Thyroid gland (tissue), 4 donors: ENCODE data around the gene PIK3CD. TPM values are rescaled to one million over a fixed set of nuclear protein-coding genes. Genes with fewer than 3 reads are reported as not detected.

Experiments
- DNase-seq, 2 donors: peaks; one replicate each; pipeline ENCODE4 v3.0.0-alpha.2; 2019
- H3K27ac ChIP-seq, 3 donors: fragments of 200-600 bp; sonication (generic); 1 replicate in 2 of 3; 2 replicates in 1 of 3; pipeline ENCODE4 v1.5.1; 2016 to 2019; ENCODE audit warnings: mild to moderate bottlenecking in 1 of 3, moderate library complexity in 1 of 3
- H3K27me3 ChIP-seq: fragments of 200-600 bp; sonication (generic); one replicate; pipeline ENCODE4 v1.5.1; 2019
- H3K36me3 ChIP-seq, 2 donors: fragments of 200-600 bp; sonication (generic); one replicate each; pipeline ENCODE4 v1.5.1; 2016 to 2019
- H3K4me1 ChIP-seq, 2 donors: fragments of 200-600 bp; sonication (generic); one replicate each; pipeline ENCODE4 v1.5.1; 2017 to 2019
- H3K4me3 ChIP-seq, 3 donors: fragments of 200-600 bp; sonication (generic); replicated peaks in 1 of 3; 1 replicate in 2 of 3; 2 replicates in 1 of 3; pipeline ENCODE4 v1.5.1; 2016; ENCODE audit warnings: mild to moderate bottlenecking in 1 of 3
- H3K9me3 ChIP-seq: fragments of 200-600 bp; sonication (generic); one replicate; pipeline ENCODE4 v1.5.1; 2017
- CTCF ChIP-seq, 6 experiments: fragments of 200-600 bp in 3 of 6; fragments of 450-650 bp in 3 of 6; sonication (generic) in 3 of 6; IDR thresholded peaks; one replicate each; pipeline ENCODE4 v1.5.1; 2016 to 2019; ENCODE audit warnings: antibody characterized with exemption in 6 of 6, mild to moderate bottlenecking in 2 of 6, inconsistent platforms in 1 of 6, moderate library complexity in 1 of 6
- POLR2A ChIP-seq, 2 donors: fragments of 450-650 bp; IDR thresholded peaks; one replicate each; pipeline ENCODE4 v1.6.1; 2017; ENCODE audit warnings: antibody characterized with exemption in 2 of 2, mild to moderate bottlenecking in 2 of 2, moderate library complexity in 1 of 2
- WGBS, 2 donors: methylation state at CpG; one replicate each; pipeline ENCODE4 v1.1.5; 2017; 5-methylcytosine and 5-hydroxymethylcytosine counted together
- intact Hi-C: fragments of 100-400 bp; cut with DNase I; formaldehyde crosslinking; loops from one replicate; pipeline ENCODE4 v1.15.1; 2023
- total RNA-seq, 4 donors: library from RNA; depleted of rRNA; stranded (reverse); fragments of >200 nt; gene quantifications; one replicate each; pipeline ENCODE4 v1.2.3, GENCODE V29; 2016

The PIK3CD gene
- total RNA-seq, 4 donors from 2014 or later, result 5.9 to 9.5 (median 7.7) TPM

GRCh38 chr1:9733160-9733789 is 81.7 kb downstream of the PIK3CD start:
- Histone ChIP-seq H3K27me3 (no peaks in the 10 kb centered on the region), H3K9me3 (no peaks in the 10 kb centered on the region), H3K27ac (no peak overlapping the region), H3K4me1 (no peaks in the 10 kb centered on the region), H3K36me3 (peaks cover 63 to 81% of the 10 kb centered on the region in 2 donors), H3K4me3 (no peak overlapping the region)
- intact Hi-C loops, result no loop called here
- TF ChIP-seq CTCF (IDR thresholded peaks at IDR 0.05), result no peak
- TF ChIP-seq POLR2A (IDR thresholded peaks at IDR 0.05), result no peak
- WGBS, 2 donors, result 97% methylated on average over 10 to 13 of the region's 14 CpGs
- no peak for DNase-seq

DNA sequence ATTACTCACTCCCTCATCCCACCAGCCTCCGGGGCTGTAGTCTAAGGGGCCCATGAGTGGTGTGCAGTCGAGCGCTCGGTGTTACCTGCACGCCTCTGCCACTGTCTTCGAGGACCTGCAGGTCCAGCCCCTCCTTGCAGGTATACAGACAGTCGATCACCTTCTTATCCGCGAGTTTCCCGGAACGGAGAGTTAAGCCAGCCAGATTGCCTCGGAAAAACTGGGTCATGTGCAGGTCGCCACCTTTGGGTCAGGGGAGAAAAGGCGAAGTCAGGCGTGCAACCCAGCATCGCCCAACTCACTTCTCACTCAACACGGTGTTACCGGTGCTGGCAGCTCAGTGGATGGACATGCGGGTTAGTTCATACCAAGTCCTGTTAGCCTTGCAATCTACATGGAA is 84.3 kb downstream of the PIK3CD start:
- Histone ChIP-seq H3K4me3 (no peak overlapping the region), H3K27ac (no peak overlapping the region), H3K36me3 (peaks cover 55 to 69% of the 10 kb centered on the region in 2 donors), H3K4me1 (no peaks in the 10 kb centered on the region), H3K9me3 (no peaks in the 10 kb centered on the region), H3K27me3 (no peaks in the 10 kb centered on the region)
- TF ChIP-seq CTCF (IDR thresholded peaks at IDR 0.05) (no peak), POLR2A (IDR thresholded peaks at IDR 0.05) (no peak)
- 91 to 96% methylated on average over 19 of the region's 19 CpGs for WGBS, 2 donors
- intact Hi-C loops, result no loop called here
- no peak for DNase-seq

GRCh38 chr1:9736241-9736640 is 84.7 kb downstream of the PIK3CD start:
- WGBS, 2 donors, result 96 to 99% methylated on average over 5 of the region's 5 CpGs
- TF ChIP-seq POLR2A (IDR thresholded peaks at IDR 0.05), result no peak
- no peak for TF ChIP-seq CTCF (IDR thresholded peaks at IDR 0.05)
- intact Hi-C loops, result no loop called here

DNA sequence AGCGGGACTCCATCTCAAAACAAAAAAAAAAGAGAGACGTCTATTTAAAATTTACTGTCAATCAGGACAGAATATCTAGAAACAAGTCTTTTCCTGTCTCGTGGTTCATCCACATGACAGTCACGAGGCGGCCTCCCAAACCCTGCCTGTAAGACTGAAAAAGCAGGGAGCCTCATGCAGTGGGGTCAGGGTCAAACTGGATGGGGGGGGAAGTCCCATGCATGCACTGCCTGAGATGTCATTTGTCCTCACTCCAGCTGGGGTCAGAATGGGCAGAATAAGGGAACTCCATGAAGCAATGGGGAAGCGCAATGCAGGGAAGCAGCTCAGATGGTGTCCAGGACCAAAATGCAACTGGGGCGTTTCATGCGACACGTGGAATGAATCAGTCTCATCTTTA is 85.5 kb downstream of the PIK3CD start:
- Histone ChIP-seq H3K4me3 (no peak overlapping the region), H3K27me3 (no peaks in the 10 kb centered on the region), H3K36me3 (peaks cover 56 to 66% of the 10 kb centered on the region in 2 donors), H3K4me1 (no peaks in the 10 kb centered on the region), H3K9me3 (no peaks in the 10 kb centered on the region), H3K27ac (no peak overlapping the region)
- WGBS, 2 donors, result 86 to 90% methylated on average over 9 of the region's 9 CpGs
- intact Hi-C loops, result no loop called here
- TF ChIP-seq CTCF (IDR thresholded peaks at IDR 0.05) (no peak), POLR2A (IDR thresholded peaks at IDR 0.05) (no peak)
- no peak for DNase-seq

More at GRCh38 chr1:9736241-9736640, 84.7 kb downstream of the PIK3CD start:
- no peak overlapping the region for H3K27ac ChIP-seq
- no peak for DNase-seq
- no peak overlapping the region for H3K4me3 ChIP-seq
- no peaks in the 10 kb centered on the region for H3K9me3 ChIP-seq
- no peaks in the 10 kb centered on the region for H3K27me3 ChIP-seq
- no peaks in the 10 kb centered on the region for H3K4me1 ChIP-seq
- H3K36me3 ChIP-seq, result peaks cover 55 to 68% of the 10 kb centered on the region in 2 donors

- DNase-seq, result no peak
- H3K27me3 ChIP-seq, result no peaks in the 10 kb centered on the region
- H3K9me3 ChIP-seq, result no peaks in the 10 kb centered on the region
- intact Hi-C loops, result no loop called here
- no peak overlapping the region for H3K27ac ChIP-seq
- 92 to 94% methylated on average over 10 of the region's 10 CpGs for WGBS, 2 donors
- H3K4me1 ChIP-seq, result no peaks in the 10 kb centered on the region
- H3K36me3 ChIP-seq, result peaks cover 51 to 66% of the 10 kb centered on the region in 2 donors
- no peak overlapping the region for H3K4me3 ChIP-seq
- TF ChIP-seq CTCF (IDR thresholded peaks at IDR 0.05) (no peak), POLR2A (IDR thresholded peaks at IDR 0.05) (no peak)
Observed at GRCh38 chr1:9737671-9738070, 86.1 kb downstream of the PIK3CD start.
